ENCODE measurements around the gene FRRS1L.

DNA sequence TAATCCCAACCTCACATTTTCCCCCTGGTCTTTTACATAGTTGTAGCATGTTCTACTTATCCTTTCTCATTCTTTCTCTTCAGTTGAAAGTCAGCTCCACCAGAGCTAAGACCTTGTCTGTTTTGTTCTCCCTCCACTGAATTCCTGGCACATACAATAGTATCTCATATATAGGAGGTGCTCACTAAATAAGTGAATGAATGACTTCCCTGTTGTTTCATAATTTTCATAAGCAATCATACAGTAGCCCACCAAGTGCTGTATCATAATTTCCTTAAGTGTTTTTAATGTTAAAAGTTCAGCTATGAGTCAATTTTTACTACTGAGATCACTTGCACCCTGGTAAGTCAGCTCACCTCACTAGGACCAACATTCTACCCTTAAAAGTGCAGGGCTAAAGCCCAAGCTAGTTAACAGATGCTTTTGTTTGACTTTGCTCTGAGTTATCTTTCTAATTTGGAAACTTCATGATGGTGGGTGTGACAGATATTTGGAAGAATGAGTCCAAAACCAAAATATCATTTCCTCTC is 74.9 kb downstream of the FRRS1L start:
- TF ChIP-seq, protein P1, sequence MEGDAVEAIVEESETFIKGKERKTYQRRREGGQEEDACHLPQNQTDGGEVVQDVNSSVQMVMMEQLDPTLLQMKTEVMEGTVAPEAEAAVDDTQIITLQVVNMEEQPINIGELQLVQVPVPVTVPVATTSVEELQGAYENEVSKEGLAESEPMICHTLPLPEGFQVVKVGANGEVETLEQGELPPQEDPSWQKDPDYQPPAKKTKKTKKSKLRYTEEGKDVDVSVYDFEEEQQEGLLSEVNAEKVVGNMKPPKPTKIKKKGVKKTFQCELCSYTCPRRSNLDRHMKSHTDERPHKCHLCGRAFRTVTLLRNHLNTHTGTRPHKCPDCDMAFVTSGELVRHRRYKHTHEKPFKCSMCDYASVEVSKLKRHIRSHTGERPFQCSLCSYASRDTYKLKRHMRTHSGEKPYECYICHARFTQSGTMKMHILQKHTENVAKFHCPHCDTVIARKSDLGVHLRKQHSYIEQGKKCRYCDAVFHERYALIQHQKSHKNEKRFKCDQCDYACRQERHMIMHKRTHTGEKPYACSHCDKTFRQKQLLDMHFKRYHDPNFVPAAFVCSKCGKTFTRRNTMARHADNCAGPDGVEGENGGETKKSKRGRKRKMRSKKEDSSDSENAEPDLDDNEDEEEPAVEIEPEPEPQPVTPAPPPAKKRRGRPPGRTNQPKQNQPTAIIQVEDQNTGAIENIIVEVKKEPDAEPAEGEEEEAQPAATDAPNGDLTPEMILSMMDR (conservative IDR thresholded peaks at IDR 0.05 in 1 of 2, IDR thresholded peaks at IDR 0.05 in 1 of 2; ENCODE audit: low read depth in 1 of 2, low read length in 2 of 2): no peak
- TF ChIP-seq EZH2 (IDR thresholded peaks at IDR 0.05; ENCODE audit: low read length, missing control alignments): no peak
